ENCODE data around the gene CTCFL. TPM values are rescaled to one million over a fixed set of nuclear protein-coding genes. Genes with fewer than 3 reads are reported as not detected.

The CTCFL gene
- polyA plus RNA-seq, 1 donor from 2014 or later, result not detected

DNA sequence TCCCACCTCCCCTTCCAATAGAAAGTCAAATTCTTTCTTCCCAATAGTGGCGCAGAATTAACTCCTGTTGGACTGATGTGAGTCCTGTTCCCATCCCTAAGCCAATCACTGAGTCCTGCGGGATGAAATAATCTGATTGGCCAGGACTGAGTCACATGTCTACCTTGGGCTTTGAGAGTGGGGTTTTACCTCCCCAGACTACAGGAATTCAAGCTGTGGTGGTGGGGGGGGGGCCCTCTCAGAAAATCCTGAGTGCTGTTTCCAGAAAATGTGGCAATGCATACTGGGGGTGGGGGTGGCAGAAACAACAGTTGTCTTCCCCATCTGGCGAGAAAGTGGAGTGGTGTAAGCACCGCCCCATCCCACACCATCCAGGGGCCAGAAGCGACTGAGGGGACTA is 65.7 kb downstream of the CTCFL start:
- Histone ChIP-seq H3K9ac (ENCODE audit: low read length) (no peak overlapping the region), H3K79me2 (replicated peaks; ENCODE audit: insufficient read depth, low read length) (no peaks in the 10 kb centered on the region), H3K36me3 (ENCODE audit: insufficient read depth, low read length) (no peaks in the 10 kb centered on the region), H3K9me3 (ENCODE audit: low read length) (no peaks in the 10 kb centered on the region), H3F3A (ENCODE audit: insufficient read depth, low read length, poor library complexity, severe bottlenecking) (no peaks in the 10 kb centered on the region), H3K27me3 (ENCODE audit: insufficient read depth, low read depth, low read length) (no peaks in the 10 kb centered on the region), H4K20me1 (ENCODE audit: insufficient read depth) (no peaks in the 10 kb centered on the region), H3K9me2 (ENCODE audit: insufficient read depth, low read length) (no peaks in the 10 kb centered on the region), H3K27ac (ENCODE audit: low read length) (no peak overlapping the region), H2AFZ (ENCODE audit: low read depth, low read length) (no peak overlapping the region), H3K4me2 (ENCODE audit: low read length) (no peak overlapping the region), H3K4me3 (ENCODE audit: low read length) (no peak overlapping the region)
- TF ChIP-seq, protein P1, sequence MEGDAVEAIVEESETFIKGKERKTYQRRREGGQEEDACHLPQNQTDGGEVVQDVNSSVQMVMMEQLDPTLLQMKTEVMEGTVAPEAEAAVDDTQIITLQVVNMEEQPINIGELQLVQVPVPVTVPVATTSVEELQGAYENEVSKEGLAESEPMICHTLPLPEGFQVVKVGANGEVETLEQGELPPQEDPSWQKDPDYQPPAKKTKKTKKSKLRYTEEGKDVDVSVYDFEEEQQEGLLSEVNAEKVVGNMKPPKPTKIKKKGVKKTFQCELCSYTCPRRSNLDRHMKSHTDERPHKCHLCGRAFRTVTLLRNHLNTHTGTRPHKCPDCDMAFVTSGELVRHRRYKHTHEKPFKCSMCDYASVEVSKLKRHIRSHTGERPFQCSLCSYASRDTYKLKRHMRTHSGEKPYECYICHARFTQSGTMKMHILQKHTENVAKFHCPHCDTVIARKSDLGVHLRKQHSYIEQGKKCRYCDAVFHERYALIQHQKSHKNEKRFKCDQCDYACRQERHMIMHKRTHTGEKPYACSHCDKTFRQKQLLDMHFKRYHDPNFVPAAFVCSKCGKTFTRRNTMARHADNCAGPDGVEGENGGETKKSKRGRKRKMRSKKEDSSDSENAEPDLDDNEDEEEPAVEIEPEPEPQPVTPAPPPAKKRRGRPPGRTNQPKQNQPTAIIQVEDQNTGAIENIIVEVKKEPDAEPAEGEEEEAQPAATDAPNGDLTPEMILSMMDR (IDR thresholded peaks at IDR 0.05; ENCODE audit: poor library complexity, severe bottlenecking), result no peak
- TF ChIP-seq POLR2AphosphoS5 (IDR thresholded peaks at IDR 0.05), result no peak
- TF ChIP-seq MXI1 (conservative IDR thresholded peaks at IDR 0.05; ENCODE audit: poor library complexity, severe bottlenecking), result no peak
- TF ChIP-seq REST (IDR thresholded peaks at IDR 0.05; ENCODE audit: borderline replicate concordance), result no peak
- no peak for TF ChIP-seq RAD21 (conservative IDR thresholded peaks at IDR 0.05)
- TF ChIP-seq TAF1 (IDR thresholded peaks at IDR 0.05; ENCODE audit: low read depth), result no peak
- no peak for TF ChIP-seq SMC3 (conservative IDR thresholded peaks at IDR 0.05; ENCODE audit: poor library complexity)
- TF ChIP-seq EP300 (conservative IDR thresholded peaks at IDR 0.05; ENCODE audit: poor library complexity, severe bottlenecking), result no peak
- no peak for TF ChIP-seq EZH2 (IDR thresholded peaks at IDR 0.05; ENCODE audit: borderline replicate concordance, insufficient read depth, low read length, poor library complexity, severe bottlenecking)

GRCh38 chr20:57458400-57459160 is 66.4 kb downstream of the CTCFL start:
- no peaks in the 10 kb centered on the region for H4K20me1 ChIP-seq (ENCODE audit: insufficient read depth)
- H3K4me2 ChIP-seq (ENCODE audit: low read length), result no peak overlapping the region
- H3K27me3 ChIP-seq (ENCODE audit: insufficient read depth, low read depth, low read length), result no peaks in the 10 kb centered on the region
- no peak overlapping the region for H3K9ac ChIP-seq (ENCODE audit: low read length)
- no peaks in the 10 kb centered on the region for H3K9me3 ChIP-seq (ENCODE audit: low read length)
- H3K79me2 ChIP-seq (replicated peaks; ENCODE audit: insufficient read depth, low read length), result no peaks in the 10 kb centered on the region
- no peak overlapping the region for H3K4me3 ChIP-seq (ENCODE audit: low read length)
- H3K9me2 ChIP-seq (ENCODE audit: insufficient read depth, low read length), result no peaks in the 10 kb centered on the region
- H3K27ac ChIP-seq (ENCODE audit: low read length), result no peak overlapping the region
- H3K36me3 ChIP-seq (ENCODE audit: insufficient read depth, low read length), result no peaks in the 10 kb centered on the region
- no peaks in the 10 kb centered on the region for H3F3A ChIP-seq (ENCODE audit: insufficient read depth, low read length, poor library complexity, severe bottlenecking)
- TF ChIP-seq MXI1 (conservative IDR thresholded peaks at IDR 0.05; ENCODE audit: poor library complexity, severe bottlenecking) (no peak), POLR2AphosphoS5 (IDR thresholded peaks at IDR 0.05) (no peak), EZH2 (IDR thresholded peaks at IDR 0.05; ENCODE audit: borderline replicate concordance, insufficient read depth, low read length, poor library complexity, severe bottlenecking) (no peak), TAF1 (IDR thresholded peaks at IDR 0.05; ENCODE audit: low read depth) (no peak), SMC3 (conservative IDR thresholded peaks at IDR 0.05; ENCODE audit: poor library complexity) (no peak), EP300 (conservative IDR thresholded peaks at IDR 0.05; ENCODE audit: poor library complexity, severe bottlenecking) (no peak), REST (IDR thresholded peaks at IDR 0.05; ENCODE audit: borderline replicate concordance) (no peak), RAD21 (conservative IDR thresholded peaks at IDR 0.05) (no peak)
- TF ChIP-seq, protein P1 (IDR thresholded peaks at IDR 0.05; ENCODE audit: poor library complexity, severe bottlenecking), result no peak
- H2AFZ ChIP-seq (ENCODE audit: low read depth, low read length), result no peak overlapping the region

Measured in neural cell (in vitro differentiated cells).